GM12874 (cell line): Measurements from ENCODE around the gene PRAF2.

ENCODE experiments used
- CTCF ChIP-seq: IDR thresholded peaks from 2 replicates; pipeline ENCODE4 v1.5.1; 2011; ENCODE audit warnings: low read depth, mild to moderate bottlenecking, control low read depth, low read length, moderate library complexity; ENCODE audit not compliant: insufficient read depth

Gene PRAF2

GRCh38 chrX:49059201-49059600 lies 14.6 kb downstream of the PRAF2 start:
- no peak for TF ChIP-seq CTCF

- TF ChIP-seq CTCF: no peak
Observed at GRCh38 chrX:49058794-49059193, 15.0 kb downstream of the PRAF2 start, which contains the start of gene CCDC120. Gene CCDC120 (plus strand): TSS chrX:49058999. CDS start chrX:49062042, 3,043 bp downstream.

GRCh38 chrX:49054073-49054762 lies 19.6 kb downstream of the PRAF2 start:
- TF ChIP-seq CTCF: no peak

- TF ChIP-seq CTCF: no peak
Observed at GRCh38 chrX:49053223-49054072, 20.4 kb downstream of the PRAF2 start.

GRCh38 chrX:49043987-49044281 lies 29.9 kb downstream of the PRAF2 start:
- no peak for TF ChIP-seq CTCF

GRCh38 chrX:49043220-49043986 lies 30.4 kb downstream of the PRAF2 start, which contains the start of gene TFE3:
Gene TFE3 (minus strand): TSS chrX:49043357. CDS start chrX:49043226, 131 bp downstream.
- peak; percentile 51 for TF ChIP-seq CTCF
